PC-9 (cell line): ENCODE measurements around the gene TMEM258. TPM values are rescaled to one million over a fixed set of nuclear protein-coding genes. Genes with fewer than 3 reads are reported as not detected.

ENCODE experiments used
- BruUV-seq: library from RNA; stranded (reverse); fragments of 400-500 nt; replicated peaks from 2 replicates; lab custom pipeline; 2021; lab: Mats Ljungman, UMichigan
- CTCF ChIA-PET: fragments of 300-600 bp; sonication (Branson Sonifier 250); formaldehyde crosslinking; loops from one replicate; lab custom pipeline; 2022; ENCODE audit warnings: antibody characterized with exemption; lab: Charles Lee
- POLR2A ChIA-PET: fragments of 300-600 bp; sonication (Branson Sonifier 250); formaldehyde crosslinking; loops from one replicate; lab custom pipeline; 2022; ENCODE audit warnings: antibody characterized with exemption; ENCODE audit not compliant: unreplicated experiment; lab: Charles Lee
- DNase-seq, 2 experiments: peaks; one replicate each; pipeline versions ENCODE4 v3.0.0 to v3.0.0-alpha.2; 2015 to 2022; ENCODE audit warnings: mixed read lengths in 1 of 2
- H2AFZ ChIP-seq: fragments of 200-600 bp; sonication (generic); 2 replicates; pipeline ENCODE4 v1.8.1; 2017; ENCODE audit warnings: antibody characterized with exemption
- H3F3A ChIP-seq: fragments of 200-600 bp; sonication (generic); 2 replicates; pipeline ENCODE4 v1.8.1; 2017; ENCODE audit warnings: antibody characterized with exemption, mild to moderate bottlenecking, low read depth; ENCODE audit not compliant: insufficient read depth
- H3K27ac ChIP-seq: fragments of 200-600 bp; sonication (generic); 2 replicates; pipeline ENCODE4 v1.6.1; 2016; ENCODE audit warnings: mixed run types
- H3K27me3 ChIP-seq: fragments of 200-600 bp; sonication (generic); 2 replicates; pipeline ENCODE4 v1.6.1; 2016; ENCODE audit warnings: low read depth, mixed run types; ENCODE audit not compliant: insufficient read depth
- H3K36me3 ChIP-seq: fragments of 200-600 bp; sonication (generic); 2 replicates; pipeline ENCODE4 v1.6.1; 2016; ENCODE audit warnings: low read depth, mixed run types
- H3K4me1 ChIP-seq: fragments of 200-600 bp; sonication (generic); replicated peaks from 2 replicates; pipeline ENCODE4 v1.6.1; 2016; ENCODE audit warnings: mixed run types; ENCODE audit not compliant: insufficient read depth
- H3K4me2 ChIP-seq: fragments of 200-600 bp; sonication (generic); 2 replicates; pipeline ENCODE4 v1.6.1; 2017; ENCODE audit warnings: mixed run types
- H3K4me3 ChIP-seq: fragments of 200-600 bp; sonication (generic); 2 replicates; pipeline ENCODE4 v1.6.1; 2016; ENCODE audit warnings: mixed run types
- H3K79me2 ChIP-seq: fragments of 200-600 bp; sonication (generic); 2 replicates; pipeline ENCODE4 v1.6.1; 2017; ENCODE audit warnings: low read depth, mixed run types
- H3K9me2 ChIP-seq: fragments of 200-600 bp; sonication (generic); 2 replicates; pipeline ENCODE4 v1.8.1; 2017; ENCODE audit warnings: mild to moderate bottlenecking; ENCODE audit not compliant: insufficient read depth
- H3K9me3 ChIP-seq: fragments of 200-600 bp; sonication (generic); 2 replicates; pipeline ENCODE4 v1.8.1; 2016; ENCODE audit warnings: low read depth; ENCODE audit not compliant: insufficient read depth
- H4K20me1 ChIP-seq: fragments of 200-600 bp; sonication (generic); 2 replicates; pipeline ENCODE4 v1.8.1; 2017; ENCODE audit not compliant: insufficient read depth
- CTCF ChIP-seq: fragments of 200-600 bp; sonication (generic); conservative IDR thresholded peaks from 2 replicates; pipeline ENCODE4 v1.6.1; 2017; ENCODE audit warnings: mixed run types, antibody characterized with exemption, mild to moderate bottlenecking, moderate library complexity
- EZH2 ChIP-seq: fragments of 200-600 bp; sonication (generic); IDR thresholded peaks from 2 replicates; pipeline ENCODE4 v1.8.0; 2017; ENCODE audit warnings: antibody characterized with exemption, low read depth
- intact Hi-C: fragments of 100-400 bp; cut with micrococcal nuclease; formaldehyde crosslinking; loops from one replicate; pipeline ENCODE4 v1.10.0; 2022; ENCODE audit not compliant: unreplicated experiment
- total RNA-seq: library from RNA; stranded (reverse); gene quantifications from 2 replicates; pipeline ENCODE4 v1.2.3, GENCODE V29; 2021

The TMEM258 gene
- total RNA-seq, 1 experiment from 2014 or later = 217 TPM

- POLR2A ChIA-PET = no interaction called here
- H4K20me1 ChIP-seq = no peaks in the 10 kb centered on the region
- no peaks in the 10 kb centered on the region for H3K9me3 ChIP-seq
- peaks cover 43% of the 10 kb centered on the region for H3K36me3 ChIP-seq
- no peak overlapping the region for H3K27ac ChIP-seq
- no peak overlapping the region for H3K4me2 ChIP-seq
- H3K79me2 ChIP-seq = peaks cover 14% of the 10 kb centered on the region
- no TSS peak for BruUV-seq
- intact Hi-C loops = no loop called here
- no peak for TF ChIP-seq EZH2
- no peak for TF ChIP-seq CTCF
- CTCF ChIA-PET = no interaction called here
- H2AFZ ChIP-seq = no peak overlapping the region
- no peaks in the 10 kb centered on the region for H3K9me2 ChIP-seq
- peaks cover 27% of the 10 kb centered on the region; the same call in 1 of the 2 replicates for H3F3A ChIP-seq
- DNase-seq = no peak
- no peak overlapping the region for H3K4me3 ChIP-seq
- peaks cover 9% of the 10 kb centered on the region; the same call in 1 of the 2 replicates for H3K4me1 ChIP-seq
- no peaks in the 10 kb centered on the region for H3K27me3 ChIP-seq
Observed at GRCh38 chr11:61810671-61811175, 18.3 kb upstream of the TMEM258 start.

DNA sequence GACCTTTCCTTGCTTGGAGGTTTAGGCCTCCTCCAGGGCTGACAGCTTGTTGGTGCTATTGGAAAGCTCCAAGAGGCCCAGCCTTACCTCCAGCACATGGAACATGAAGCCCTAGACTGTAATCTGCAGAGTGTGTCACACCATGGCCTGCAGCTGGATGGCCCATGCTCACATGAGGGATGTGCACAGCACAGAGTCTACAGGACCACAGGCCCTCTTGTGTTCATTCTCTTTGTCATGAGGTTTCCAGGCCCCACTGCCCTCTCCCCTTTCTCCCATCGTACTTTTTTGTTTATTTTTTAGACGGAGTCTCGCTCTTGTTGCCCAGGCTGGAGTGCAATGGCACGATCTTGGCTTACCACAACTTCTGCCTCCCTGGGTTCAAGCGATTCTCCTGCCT is 14.4 kb upstream of the TMEM258 start:
- Histone ChIP-seq H4K20me1 (no peaks in the 10 kb centered on the region), H3K4me1 (no peaks in the 10 kb centered on the region), H3K36me3 (peaks cover 40% of the 10 kb centered on the region), H3K27me3 (no peaks in the 10 kb centered on the region), H3K9me2 (no peaks in the 10 kb centered on the region), H3K27ac (no peak overlapping the region), H3K9me3 (no peaks in the 10 kb centered on the region), H3F3A (peaks cover 16% of the 10 kb centered on the region; the same call in 1 of the 2 replicates), H2AFZ (no peak overlapping the region), H3K4me2 (no peak overlapping the region), H3K79me2 (no peaks in the 10 kb centered on the region), H3K4me3 (no peak overlapping the region)
- ChIA-PET POLR2A (no interaction called here), CTCF (interaction anchor here (1.0 kb wide), 1 partner anchor 23 kb away, joined by 3 read pairs; no protein-coding TSS in a partner anchor)
- intact Hi-C loops = no loop called here
- BruUV-seq = no TSS peak
- TF ChIP-seq CTCF (no peak), EZH2 (no peak)
- no peak for DNase-seq

DNA sequence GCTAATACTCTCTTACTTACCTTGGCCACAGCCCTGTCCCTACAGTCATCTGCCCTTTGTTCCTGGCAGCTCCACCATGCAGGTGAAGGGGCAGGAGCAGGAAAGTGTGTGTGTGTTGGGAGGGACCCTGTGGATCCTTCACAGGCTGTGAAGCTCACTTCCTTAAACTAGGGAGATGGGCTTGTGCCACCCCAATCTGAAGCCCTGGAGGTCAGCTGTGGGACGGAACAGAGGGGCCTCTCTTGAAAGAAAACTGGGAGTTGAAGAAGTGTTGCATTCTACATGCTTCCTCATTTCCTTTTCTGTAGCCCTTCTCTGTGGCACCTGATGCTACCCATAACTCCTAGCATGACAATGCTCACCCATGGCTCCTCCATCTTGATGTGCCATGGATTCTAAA is 12.7 kb upstream of the TMEM258 start:
- CTCF ChIA-PET = interaction anchor here (0.5 kb wide), 1 partner anchor 31 kb away, joined by 3 read pairs; no protein-coding TSS in a partner anchor
- no peaks in the 10 kb centered on the region; the same call in 1 of the 2 replicates for H4K20me1 ChIP-seq
- no peaks in the 10 kb centered on the region for H3K27me3 ChIP-seq
- H3F3A ChIP-seq = peaks cover 24% of the 10 kb centered on the region; the same call in 1 of the 2 replicates
- BruUV-seq = no TSS peak
- DNase-seq = no peak
- no peak overlapping the region for H3K4me2 ChIP-seq
- no peaks in the 10 kb centered on the region for H3K9me2 ChIP-seq
- no peaks in the 10 kb centered on the region for H3K79me2 ChIP-seq
- H3K9me3 ChIP-seq = no peaks in the 10 kb centered on the region
- TF ChIP-seq CTCF (no peak), EZH2 (no peak)
- POLR2A ChIA-PET = no interaction called here
- intact Hi-C loops = no loop called here
- H3K36me3 ChIP-seq = peaks cover 27% of the 10 kb centered on the region
- H3K4me1 ChIP-seq = no peaks in the 10 kb centered on the region
- H3K27ac ChIP-seq = no peak overlapping the region
- H2AFZ ChIP-seq = no peak overlapping the region
- H3K4me3 ChIP-seq = no peak overlapping the region
